SJCRH30 (cell line): ENCODE results near the gene ZFAND2B. TPM values are rescaled to one million over a fixed set of nuclear protein-coding genes. Genes with fewer than 3 reads are reported as not detected.
A peak's percentile ranks its signal among the peaks of the same experiment; 100 is the strongest.

Experiments used
- DNase-seq, 2 experiments: peaks; one replicate each; pipeline ENCODE4 v3.0.0-alpha.2; 2015 to 2020
- H3K27ac ChIP-seq: fragments of 250-450 bp; sonication (Bioruptor Pico); 2 replicates; pipeline ENCODE4 v1.5.1; 2020; ENCODE audit warnings: mild to moderate bottlenecking, moderate library complexity
- H3K27me3 ChIP-seq: fragments of 250-450 bp; sonication (Bioruptor Pico); 2 replicates; pipeline ENCODE4 v1.5.1; 2020; ENCODE audit warnings: mild to moderate bottlenecking, moderate library complexity
- H3K36me3 ChIP-seq: fragments of 250-450 bp; sonication (Bioruptor Pico); 2 replicates; pipeline ENCODE4 v1.5.1; 2020; ENCODE audit warnings: mild to moderate bottlenecking, moderate library complexity
- H3K4me1 ChIP-seq: fragments of 250-450 bp; sonication (Bioruptor Pico); 2 replicates; pipeline ENCODE4 v1.5.1; 2020; ENCODE audit warnings: mild to moderate bottlenecking, moderate library complexity
- H3K4me3 ChIP-seq: fragments of 250-450 bp; sonication (Bioruptor Pico); 2 replicates; pipeline ENCODE4 v1.5.1; 2020; ENCODE audit warnings: mild to moderate bottlenecking, moderate library complexity
- H3K9me3 ChIP-seq: fragments of 250-450 bp; sonication (Bioruptor Pico); replicated peaks from 2 replicates; pipeline ENCODE4 v1.5.1; 2020; ENCODE audit warnings: mild to moderate bottlenecking, moderate library complexity
- total RNA-seq: library from RNA; depleted of rRNA; stranded (reverse); fragments of >200 nt; shearing (Covaris generic); gene quantifications from 2 replicates; pipeline ENCODE4 v1.2.3, GENCODE V29; 2014

Gene ZFAND2B
- total RNA-seq, 1 experiment from 2014 or later = 16.0 TPM

GRCh38 chr2:219243291-219243761, 36.7 kb downstream of the ZFAND2B start:
- H3K36me3 ChIP-seq = no peaks in the 10 kb centered on the region
- no peaks in the 10 kb centered on the region for H3K27me3 ChIP-seq
- peaks cover 3% of the 10 kb centered on the region; the same call in 1 of the 2 replicates for H3K4me1 ChIP-seq
- DNase-seq = no peak
- H3K9me3 ChIP-seq = no peaks in the 10 kb centered on the region
- H3K27ac ChIP-seq = no peak overlapping the region
- H3K4me3 ChIP-seq = no peak overlapping the region

GRCh38 chr2:219244789-219245147, 38.2 kb downstream of the ZFAND2B start:
- Histone ChIP-seq H3K4me3 (peak overlapping the region; percentile 94), H3K4me1 (peaks cover 13% of the 10 kb centered on the region), H3K36me3 (no peaks in the 10 kb centered on the region), H3K27ac (peak overlapping the region; percentile 78; the same call in 1 of the 2 replicates), H3K27me3 (no peaks in the 10 kb centered on the region), H3K9me3 (no peaks in the 10 kb centered on the region)
- DNase-seq = no peak

- Histone ChIP-seq H3K27me3 (no peaks in the 10 kb centered on the region), H3K4me3 (peak within 1 kb of the TSS; percentile 94), H3K27ac (peak within 1 kb of the TSS; percentile 78), H3K36me3 (no peaks in the 10 kb centered on the region; the same call in none of the 2 replicates), H3K9me3 (no peaks in the 10 kb centered on the region), H3K4me1 (peaks cover 18% of the 10 kb centered on the region)
- DNase-seq = peak; percentile 88 to 92
Measured at GRCh38 chr2:219245148-219245898, 38.7 kb downstream of the ZFAND2B start, which contains the start of the genes GLB1L and STK16. GLB1L (minus strand) TSS chr2:219245444; CDS start chr2:219243573, 1,871 bp downstream. STK16 (plus strand) TSS chr2:219245479; CDS start chr2:219246000, 521 bp downstream.

- H3K27me3 ChIP-seq = no peaks in the 10 kb centered on the region
- no peak for DNase-seq
- peak overlapping the region; percentile 94 for H3K4me3 ChIP-seq
- no peaks in the 10 kb centered on the region for H3K9me3 ChIP-seq
- H3K27ac ChIP-seq = peak overlapping the region; percentile 78
- peaks cover 20% of the 10 kb centered on the region for H3K4me1 ChIP-seq
- H3K36me3 ChIP-seq = no peaks in the 10 kb centered on the region; the same call in none of the 2 replicates
Measured at GRCh38 chr2:219245899-219246230, 39.3 kb downstream of the ZFAND2B start.

- Histone ChIP-seq H3K36me3 (peaks cover 3% of the 10 kb centered on the region), H3K27me3 (no peaks in the 10 kb centered on the region), H3K27ac (no peak overlapping the region), H3K4me3 (no peak overlapping the region), H3K9me3 (no peaks in the 10 kb centered on the region), H3K4me1 (peaks cover 24% of the 10 kb centered on the region)
- DNase-seq = no peak
Measured at GRCh38 chr2:219246559-219246958, 40.0 kb downstream of the ZFAND2B start.

DNA sequence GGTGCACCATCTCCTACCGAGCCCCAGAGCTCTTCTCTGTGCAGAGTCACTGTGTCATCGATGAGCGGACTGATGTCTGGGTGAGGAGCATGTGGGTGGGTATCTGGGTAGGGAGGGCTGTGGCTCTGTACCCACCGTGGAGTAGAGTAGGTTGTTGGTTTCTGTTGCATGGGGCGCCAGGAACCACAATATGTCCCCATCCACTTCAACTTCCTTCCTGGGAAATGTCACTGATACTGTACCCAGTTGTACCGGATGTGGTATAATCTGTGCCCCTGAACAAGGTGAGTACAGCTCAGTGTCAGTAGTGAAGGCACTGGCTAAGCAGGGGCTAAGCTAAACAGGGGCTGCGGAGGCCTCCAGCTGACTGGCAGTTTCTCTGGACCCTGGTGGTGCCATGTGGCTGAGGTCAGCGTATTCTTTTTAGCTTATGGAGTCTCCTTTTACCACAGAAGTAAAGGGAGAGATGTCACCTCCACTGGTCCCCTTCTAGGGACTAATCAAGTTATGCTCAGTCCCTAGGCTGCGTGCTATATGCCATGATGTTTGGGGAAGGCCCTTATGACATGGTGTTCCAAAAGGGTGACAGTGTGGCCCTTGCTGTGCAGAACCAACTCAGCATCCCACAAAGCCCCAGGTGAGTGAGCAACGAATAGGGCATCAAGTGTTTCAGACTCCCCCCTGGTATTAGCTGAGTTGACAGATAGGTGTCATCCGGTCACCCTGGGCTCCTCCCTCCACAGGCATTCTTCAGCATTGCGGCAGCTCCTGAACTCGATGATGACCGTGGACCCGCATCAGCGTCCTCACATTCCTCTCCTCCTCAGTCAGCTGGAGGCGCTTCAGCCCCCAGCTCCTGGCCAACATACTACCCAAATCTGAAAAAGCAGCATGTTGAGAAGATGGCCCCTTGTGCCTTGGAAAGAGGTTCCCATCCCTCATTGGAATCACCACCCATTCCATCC, 41.4 kb downstream of the ZFAND2B start:
- Histone ChIP-seq H3K4me1 (peaks cover 32% of the 10 kb centered on the region), H3K9me3 (no peaks in the 10 kb centered on the region), H3K4me3 (no peak overlapping the region), H3K27ac (no peak overlapping the region), H3K36me3 (peaks cover 3% of the 10 kb centered on the region), H3K27me3 (no peaks in the 10 kb centered on the region)
- DNase-seq = no peak

DNA sequence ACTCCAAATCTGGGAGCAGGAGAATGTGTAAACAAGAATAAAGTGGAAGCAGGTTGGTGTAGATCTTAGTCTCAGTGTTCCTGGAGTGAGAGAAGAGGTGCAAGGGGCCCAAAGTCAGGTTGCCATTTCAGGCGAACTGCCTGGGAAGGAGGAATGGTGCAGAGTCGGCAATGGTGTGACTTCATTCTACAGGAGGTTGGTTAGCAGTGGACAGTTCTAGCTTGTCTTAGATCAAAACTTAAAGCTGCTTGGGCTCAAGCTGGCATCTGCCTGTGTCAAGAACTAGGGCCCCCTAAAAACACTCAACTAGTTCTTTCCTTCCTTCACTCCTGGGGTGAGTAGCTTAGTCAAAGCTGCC, 42.2 kb downstream of the ZFAND2B start:
- peaks cover 32% of the 10 kb centered on the region for H3K4me1 ChIP-seq
- H3K4me3 ChIP-seq = no peak overlapping the region
- no peak for DNase-seq
- H3K27ac ChIP-seq = peak overlapping the region; percentile 39
- H3K9me3 ChIP-seq = no peaks in the 10 kb centered on the region
- H3K27me3 ChIP-seq = no peaks in the 10 kb centered on the region
- H3K36me3 ChIP-seq = peaks cover 3% of the 10 kb centered on the region

- peaks cover 3% of the 10 kb centered on the region for H3K36me3 ChIP-seq
- peak; percentile 86 to 88 for DNase-seq
- peak overlapping the region; percentile 39 for H3K27ac ChIP-seq
- peaks cover 34% of the 10 kb centered on the region for H3K4me1 ChIP-seq
- 0 out of 2 replicates have a peak, but pooled peaks cover under 1% of the 10 kb centered on the region for H3K27me3 ChIP-seq
- no peaks in the 10 kb centered on the region for H3K9me3 ChIP-seq
- no peak overlapping the region for H3K4me3 ChIP-seq
Measured at GRCh38 chr2:219249203-219249980, 42.8 kb downstream of the ZFAND2B start.

DNA sequence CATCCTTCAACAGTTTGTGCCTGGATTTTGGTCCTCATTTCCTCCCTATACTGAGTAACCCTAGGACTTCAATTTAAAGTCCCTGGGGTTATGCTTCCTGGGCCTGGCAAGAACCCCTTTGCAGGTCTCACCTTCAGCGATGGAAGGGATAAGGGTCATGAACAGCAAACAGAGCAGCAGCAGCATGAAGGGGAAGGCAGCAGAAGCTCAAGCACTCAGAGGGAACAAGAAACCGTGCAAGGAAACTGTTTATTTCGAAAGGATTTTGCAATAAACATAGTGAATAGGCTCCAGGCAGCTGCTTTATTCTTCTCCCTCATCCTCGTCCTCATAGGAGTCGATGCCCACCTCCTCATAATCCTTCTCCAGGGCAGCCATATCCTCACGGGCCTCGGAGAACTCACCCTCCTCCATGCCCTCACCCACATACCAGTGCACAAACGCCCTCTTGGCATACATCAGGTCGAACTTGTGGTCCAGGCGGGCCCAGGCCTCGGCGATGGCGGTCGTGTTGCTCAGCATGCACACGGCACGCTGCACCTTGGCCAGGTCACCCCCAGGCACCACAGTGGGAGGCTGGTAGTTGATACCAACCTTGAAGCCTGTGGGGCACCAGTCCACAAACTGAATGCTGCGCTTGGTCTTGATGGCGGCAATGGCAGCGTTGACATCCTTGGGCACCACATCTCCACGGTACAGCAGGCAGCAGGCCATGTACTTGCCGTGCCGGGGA, 43.6 kb downstream of the ZFAND2B start:
- Histone ChIP-seq H3K36me3 (peaks cover 3% of the 10 kb centered on the region), H3K27me3 (0 out of 2 replicates have a peak, but pooled peaks cover 4% of the 10 kb centered on the region), H3K4me1 (peaks cover 34% of the 10 kb centered on the region), H3K27ac (peak overlapping the region; percentile 39; the same call in 1 of the 2 replicates), H3K9me3 (no peaks in the 10 kb centered on the region), H3K4me3 (no peak overlapping the region)
- DNase-seq = no peak

DNA sequence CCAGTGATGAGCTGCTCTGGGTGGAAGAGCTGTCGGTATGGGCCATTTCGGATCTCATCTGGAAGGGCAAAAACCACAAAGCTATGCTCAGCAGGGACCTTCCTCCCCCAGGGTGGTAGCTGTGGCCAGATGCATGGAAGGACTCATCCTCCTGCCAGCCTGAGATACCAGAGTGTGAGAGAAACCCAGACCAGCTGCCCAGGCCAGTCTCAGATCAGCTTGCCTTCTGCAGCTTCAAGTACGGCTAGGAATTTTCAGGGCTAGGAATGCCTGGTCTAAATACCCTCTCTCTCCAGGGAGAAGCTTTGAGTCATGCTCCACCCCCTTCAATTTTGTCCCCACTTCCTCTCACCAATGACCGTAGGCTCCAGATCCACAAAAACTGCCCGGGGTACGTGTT, 45.1 kb downstream of the ZFAND2B start:
- Histone ChIP-seq H3K4me3 (no peak overlapping the region; the same call in 1 of the 2 replicates), H3K27ac (peak overlapping the region; percentile 80), H3K4me1 (peaks cover 31% of the 10 kb centered on the region), H3K36me3 (peaks cover 3% of the 10 kb centered on the region), H3K27me3 (peaks cover 4% of the 10 kb centered on the region; the same call in 1 of the 2 replicates), H3K9me3 (no peaks in the 10 kb centered on the region)
- DNase-seq = peak; percentile 52 to 59

GRCh38 chr2:219252084-219252483, 45.5 kb downstream of the ZFAND2B start:
- no peak for DNase-seq
- Histone ChIP-seq H3K4me3 (peak overlapping the region; percentile 68), H3K4me1 (peaks cover 31% of the 10 kb centered on the region), H3K27ac (peak overlapping the region; percentile 80), H3K27me3 (peaks cover 4% of the 10 kb centered on the region; the same call in 1 of the 2 replicates), H3K36me3 (peaks cover 3% of the 10 kb centered on the region), H3K9me3 (no peaks in the 10 kb centered on the region)

DNA sequence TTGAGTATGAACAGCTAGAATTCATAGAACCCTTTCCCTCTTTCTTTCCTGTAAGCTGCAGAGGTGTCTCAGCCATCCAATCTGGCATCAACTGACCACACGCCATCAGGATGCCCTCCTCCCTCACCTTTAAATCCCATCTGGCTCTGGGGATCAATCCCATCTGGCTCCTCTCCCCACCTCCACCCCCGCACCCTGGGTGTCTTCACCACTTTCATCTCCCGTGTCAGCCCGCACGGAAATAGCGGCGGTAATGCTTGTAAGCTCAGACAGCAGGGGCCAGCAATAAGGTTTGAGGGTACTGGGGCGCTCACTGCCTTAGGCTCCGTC, 46.0 kb downstream of the ZFAND2B start:
- Histone ChIP-seq H3K9me3 (no peaks in the 10 kb centered on the region), H3K4me3 (peak overlapping the region; percentile 68), H3K36me3 (peaks cover 3% of the 10 kb centered on the region), H3K27me3 (peaks cover 4% of the 10 kb centered on the region; the same call in 1 of the 2 replicates), H3K27ac (peak overlapping the region; percentile 80), H3K4me1 (peaks cover 31% of the 10 kb centered on the region)
- DNase-seq = no peak

GRCh38 chr2:219252900-219253752, 46.5 kb downstream of the ZFAND2B start, which contains the start of gene TUBA4B:
TUBA4B (plus strand) TSS chr2:219253243; CDS start chr2:219253408, 165 bp downstream.
- Histone ChIP-seq H3K4me3 (peak within 1 kb of the TSS; percentile 68), H3K36me3 (peaks cover 3% of the 10 kb centered on the region), H3K27me3 (peaks cover 4% of the 10 kb centered on the region; the same call in 1 of the 2 replicates), H3K4me1 (peaks cover 31% of the 10 kb centered on the region), H3K27ac (peak within 1 kb of the TSS; percentile 80), H3K9me3 (no peaks in the 10 kb centered on the region)
- peak; percentile 95 for DNase-seq
